ENCODE measurements around the gene XDH. TPM values are rescaled to one million over a fixed set of nuclear protein-coding genes. Genes with fewer than 3 reads are reported as not detected.
A peak's percentile ranks its signal among the peaks of the same experiment; 100 is the strongest.

XDH gene
- total RNA-seq, 1 experiment from 2014 or later = 47.5 TPM

DNA sequence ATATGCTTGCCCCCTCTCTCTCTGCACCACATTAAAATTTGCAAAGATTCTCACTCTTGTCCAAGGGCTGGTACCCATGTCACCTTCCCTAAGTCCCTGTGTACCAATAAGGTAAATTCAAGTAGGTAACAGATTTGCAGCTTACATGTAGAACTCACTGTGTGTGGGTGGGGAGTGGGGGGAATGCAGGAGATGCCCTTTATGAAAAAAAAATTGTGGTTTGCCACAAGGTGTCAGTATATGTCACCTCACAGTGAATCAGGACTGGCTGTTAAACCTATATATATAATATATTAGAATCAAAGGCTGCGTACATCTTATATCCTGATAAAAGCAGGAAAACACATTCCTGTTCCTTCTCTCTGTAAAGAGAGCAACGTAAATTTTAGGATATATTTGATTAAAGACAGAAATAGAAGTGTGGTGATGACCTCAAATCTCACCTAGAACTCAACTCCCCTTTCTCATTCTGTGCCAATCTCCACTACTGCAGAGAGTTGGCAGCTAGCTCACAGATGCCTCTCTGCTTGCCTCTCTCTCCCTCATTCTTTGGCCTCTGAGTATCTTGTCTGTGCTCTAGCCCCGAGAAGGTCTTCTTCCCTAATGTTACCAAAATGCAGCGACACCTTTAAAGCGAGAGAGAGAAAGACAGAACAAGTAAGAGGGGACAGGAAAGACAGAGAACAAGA is 536 bp downstream of the XDH start:
- intact Hi-C loops (cut with micrococcal nuclease) = loop anchor here (1.0 to 5.0 kb wide), 6 partner anchors 30 to 648 kb away; partner anchors contain the start of gene SPAST
- BruUV-seq (replicated peaks) = TSS peak; percentile 68
- peaks cover 5% of the 10 kb centered on the region for H3K9me3 Mint-ChIP-seq (ENCODE audit: unreplicated experiment)
- peaks cover 46% of the 10 kb centered on the region for H3K4me1 Mint-ChIP-seq (ENCODE audit: insufficient read depth, unreplicated experiment)
- POLR2A ChIA-PET = interaction anchor here (1.0 to 5.2 kb wide), 14 partner anchors 9 to 246 kb away, joined by 3 to 36 read pairs (median 4); no protein-coding TSS in a partner anchor
- no peaks in the 10 kb centered on the region for H3K27me3 Mint-ChIP-seq (ENCODE audit: insufficient read depth, unreplicated experiment)
- CTCF ChIA-PET = interaction anchor here (0.6 to 4.6 kb wide), 17 partner anchors 11 to 703 kb away, joined by 3 to 46 read pairs (median 4); no protein-coding TSS in a partner anchor
- H3K4me3 Mint-ChIP-seq (ENCODE audit: unreplicated experiment) = peak overlapping the region; percentile 61
- peak; percentile 54 for DNase-seq (ENCODE audit: unreplicated experiment)
- no peaks in the 10 kb centered on the region for H3K36me3 Mint-ChIP-seq (ENCODE audit: insufficient read depth, unreplicated experiment)
- TF ChIP-seq, protein P1, sequence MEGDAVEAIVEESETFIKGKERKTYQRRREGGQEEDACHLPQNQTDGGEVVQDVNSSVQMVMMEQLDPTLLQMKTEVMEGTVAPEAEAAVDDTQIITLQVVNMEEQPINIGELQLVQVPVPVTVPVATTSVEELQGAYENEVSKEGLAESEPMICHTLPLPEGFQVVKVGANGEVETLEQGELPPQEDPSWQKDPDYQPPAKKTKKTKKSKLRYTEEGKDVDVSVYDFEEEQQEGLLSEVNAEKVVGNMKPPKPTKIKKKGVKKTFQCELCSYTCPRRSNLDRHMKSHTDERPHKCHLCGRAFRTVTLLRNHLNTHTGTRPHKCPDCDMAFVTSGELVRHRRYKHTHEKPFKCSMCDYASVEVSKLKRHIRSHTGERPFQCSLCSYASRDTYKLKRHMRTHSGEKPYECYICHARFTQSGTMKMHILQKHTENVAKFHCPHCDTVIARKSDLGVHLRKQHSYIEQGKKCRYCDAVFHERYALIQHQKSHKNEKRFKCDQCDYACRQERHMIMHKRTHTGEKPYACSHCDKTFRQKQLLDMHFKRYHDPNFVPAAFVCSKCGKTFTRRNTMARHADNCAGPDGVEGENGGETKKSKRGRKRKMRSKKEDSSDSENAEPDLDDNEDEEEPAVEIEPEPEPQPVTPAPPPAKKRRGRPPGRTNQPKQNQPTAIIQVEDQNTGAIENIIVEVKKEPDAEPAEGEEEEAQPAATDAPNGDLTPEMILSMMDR (IDR thresholded peaks at IDR 0.05; ENCODE audit: unreplicated experiment) = peak; percentile 39
- H3K27ac Mint-ChIP-seq (ENCODE audit: low read depth, unreplicated experiment) = no peak overlapping the region

DNA sequence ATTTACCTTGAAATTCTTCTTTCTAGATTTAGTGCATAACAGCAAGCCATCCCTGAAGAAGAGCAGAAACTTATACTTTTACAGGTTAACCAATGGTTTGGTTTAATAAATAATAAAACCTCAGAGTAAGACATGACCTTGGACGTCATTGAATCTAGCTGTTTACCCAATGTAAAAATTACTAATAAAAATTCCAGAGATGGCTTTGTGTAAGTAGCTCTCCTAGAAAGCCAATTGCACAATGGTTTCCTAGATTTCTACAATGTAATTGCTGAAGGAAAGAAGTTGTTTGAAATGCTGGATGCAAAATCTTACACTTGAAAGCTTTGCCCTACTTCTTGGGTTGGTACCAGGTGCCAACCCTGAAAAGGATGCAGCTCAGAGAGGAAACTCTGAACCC is 1.5 kb downstream of the XDH start:
- POLR2A ChIA-PET = interaction anchor here (0.8 to 5.2 kb wide), 11 partner anchors 11 to 317 kb away, joined by 3 to 50 read pairs (median 6); no protein-coding TSS in a partner anchor
- peak; percentile 42 for DNase-seq (ENCODE audit: unreplicated experiment)
- Mint-ChIP-seq H3K27me3 (ENCODE audit: insufficient read depth, unreplicated experiment) (no peaks in the 10 kb centered on the region), H3K9me3 (ENCODE audit: unreplicated experiment) (no peaks in the 10 kb centered on the region), H3K4me3 (ENCODE audit: unreplicated experiment) (peak overlapping the region; percentile 61), H3K4me1 (ENCODE audit: insufficient read depth, unreplicated experiment) (peaks cover 46% of the 10 kb centered on the region), H3K36me3 (ENCODE audit: insufficient read depth, unreplicated experiment) (no peaks in the 10 kb centered on the region), H3K27ac (ENCODE audit: low read depth, unreplicated experiment) (no peak overlapping the region)
- TF ChIP-seq, protein P1 (IDR thresholded peaks at IDR 0.05; ENCODE audit: unreplicated experiment) = no peak
- no TSS peak for BruUV-seq (replicated peaks)
- intact Hi-C loops (cut with micrococcal nuclease) = loop anchor here (5.0 kb wide), 2 partner anchors 424 to 649 kb away; partner anchors contain the start of gene SPAST
- CTCF ChIA-PET = interaction anchor here (0.6 to 4.6 kb wide), 13 partner anchors 9 to 1217 kb away, joined by 3 to 46 read pairs (median 4); no protein-coding TSS in a partner anchor

DNA sequence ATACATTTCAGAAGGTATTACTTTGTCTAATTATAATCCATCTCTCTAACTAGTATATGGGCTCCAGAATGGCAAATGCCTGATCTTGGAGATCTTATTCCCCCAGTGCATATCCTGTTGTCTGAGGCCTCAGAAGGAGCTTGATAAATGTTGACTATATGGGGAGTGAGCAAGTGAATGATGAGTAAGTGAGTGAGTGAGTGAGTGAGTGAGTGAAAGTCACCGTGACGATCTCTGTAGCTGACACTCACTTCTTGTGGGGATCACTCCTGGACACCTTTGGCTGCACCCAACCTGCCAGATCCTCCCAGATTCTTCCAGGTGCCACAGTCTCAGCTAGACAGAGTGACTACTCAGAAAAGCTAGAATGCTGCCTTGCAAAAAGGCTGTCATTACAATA is 2.8 kb downstream of the XDH start:
- intact Hi-C loops (cut with micrococcal nuclease) = loop anchor here (5.0 kb wide), 2 partner anchors 426 to 651 kb away; partner anchors contain the start of gene SPAST
- peak overlapping the region; percentile 47 for H3K4me3 Mint-ChIP-seq (ENCODE audit: unreplicated experiment)
- H3K36me3 Mint-ChIP-seq (ENCODE audit: insufficient read depth, unreplicated experiment) = no peaks in the 10 kb centered on the region
- no peaks in the 10 kb centered on the region for H3K27me3 Mint-ChIP-seq (ENCODE audit: insufficient read depth, unreplicated experiment)
- TF ChIP-seq, protein P1 (IDR thresholded peaks at IDR 0.05; ENCODE audit: unreplicated experiment) = no peak
- ChIA-PET POLR2A (interaction anchor here (0.6 to 5.2 kb wide), 9 partner anchors 10 to 580 kb away, joined by 3 to 50 read pairs (median 4); no protein-coding TSS in a partner anchor), CTCF (interaction anchor here (0.8 to 4.6 kb wide), 5 partner anchors 13 to 125 kb away, joined by 3 to 46 read pairs (median 3); no protein-coding TSS in a partner anchor)
- peak overlapping the region; percentile 62 for H3K27ac Mint-ChIP-seq (ENCODE audit: low read depth, unreplicated experiment)
- peaks cover 44% of the 10 kb centered on the region for H3K4me1 Mint-ChIP-seq (ENCODE audit: insufficient read depth, unreplicated experiment)
- BruUV-seq (replicated peaks) = no TSS peak
- DNase-seq (ENCODE audit: unreplicated experiment) = no peak
- H3K9me3 Mint-ChIP-seq (ENCODE audit: unreplicated experiment) = no peaks in the 10 kb centered on the region

All from MCF 10A (cell line).